GM12891 (cell line): ENCODE data around the gene HOXA9. TPM values are rescaled to one million over a fixed set of nuclear protein-coding genes. Genes with fewer than 3 reads are reported as not detected.

Source experiments
- DNase-seq: peaks from one replicate; pipeline ENCODE4 v3.0.0; 2011; ENCODE audit warnings: low spot score; ENCODE audit not compliant: insufficient read length
- FAIRE-seq: peaks from 2 replicates; lab custom pipeline; 2011; peaks lifted over from hg19 to GRCh38; lab: Jason Lieb, UNC
- PAX5 ChIP-seq: IDR thresholded peaks from 2 replicates; pipeline ENCODE4 v1.6.1; 2011; ENCODE audit warnings: low read length, moderate library complexity, mild to moderate bottlenecking; ENCODE audit not compliant: insufficient read depth, severe bottlenecking
- POLR2A ChIP-seq: IDR thresholded peaks from 2 replicates; pipeline ENCODE4 v1.6.1; 2011; ENCODE audit warnings: low read depth, low read length, control low read depth
- POLR2AphosphoS5 ChIP-seq: IDR thresholded peaks from 2 replicates; pipeline ENCODE4 v1.6.1; 2011; ENCODE audit warnings: low read depth, low read length, control low read depth
- POU2F2 ChIP-seq: IDR thresholded peaks from 2 replicates; pipeline ENCODE4 v1.6.1; 2011; ENCODE audit warnings: low read depth, mild to moderate bottlenecking, control low read depth, low read length, moderate library complexity
- SPI1 ChIP-seq: IDR thresholded peaks from 2 replicates; pipeline ENCODE4 v1.6.1; 2011; ENCODE audit warnings: low read depth, low read length, control low read depth
- TAF1 ChIP-seq: IDR thresholded peaks from 2 replicates; pipeline ENCODE4 v1.6.1; 2011; ENCODE audit warnings: low read depth, low read length, control low read depth
- polyA plus RNA-seq: library from polyadenylated mRNA; unstranded; fragments of >200 nt; gene quantifications from one replicate; pipeline ENCODE4 v1.2.1, GENCODE V29; 2012; ENCODE audit warnings: low read depth, missing spikeins, inconsistent platforms; ENCODE audit not compliant: missing spikeins

Gene HOXA9
- polyA plus RNA-seq, result not detected

DNA sequence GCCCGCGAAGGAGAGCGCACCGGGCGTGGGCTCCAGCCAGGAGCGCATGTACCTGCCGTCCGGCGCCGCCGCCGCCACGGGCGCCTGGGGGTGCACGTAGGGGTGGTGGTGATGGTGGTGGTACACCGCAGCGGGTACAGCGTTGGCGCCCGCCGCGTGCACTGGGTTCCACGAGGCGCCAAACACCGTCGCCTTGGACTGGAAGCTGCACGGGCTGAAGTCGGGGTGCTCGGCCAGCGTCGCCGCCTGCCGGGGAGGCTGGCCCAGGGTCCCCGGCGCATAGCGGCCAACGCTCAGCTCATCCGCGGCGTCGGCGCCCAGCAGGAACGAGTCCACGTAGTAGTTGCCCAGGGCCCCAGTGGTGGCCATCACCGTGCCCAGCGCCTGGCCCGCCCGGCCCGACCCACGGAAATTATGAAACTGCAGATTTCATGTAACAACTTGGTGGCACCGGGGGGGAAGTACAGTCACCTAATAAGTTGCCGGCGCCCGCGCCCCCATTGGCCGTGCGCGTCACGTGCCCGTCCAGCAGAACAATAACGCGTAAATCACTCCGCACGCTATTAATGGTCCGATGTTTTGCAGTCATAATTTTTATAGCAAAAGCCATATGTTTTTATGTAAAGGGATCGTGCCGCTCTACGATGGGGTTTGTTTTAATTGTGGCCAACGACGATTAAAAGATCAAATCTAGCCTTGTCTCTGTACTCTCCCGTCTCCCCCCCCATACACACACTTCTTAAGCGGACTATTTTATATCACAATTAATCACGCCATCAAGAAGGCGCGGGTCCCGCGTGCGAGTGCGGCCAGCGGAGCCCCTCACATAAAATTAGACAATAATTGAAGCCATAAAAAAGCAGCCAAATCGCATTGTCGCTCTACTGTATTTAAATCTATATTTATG, at the start of gene HOXA9:
Gene HOXA9, minus strand, starts transcription at position 449 of the 907 bp plus-strand sequence. Its CDS starts 80 bp downstream, at position 369.
- no peak for TF ChIP-seq POLR2A
- no peak for TF ChIP-seq TAF1
- no peak for TF ChIP-seq POLR2AphosphoS5
- no peak for TF ChIP-seq POU2F2
- no peak for TF ChIP-seq PAX5
- TF ChIP-seq SPI1, result no peak
- DNase-seq (no peak), FAIRE-seq (no peak)

DNA sequence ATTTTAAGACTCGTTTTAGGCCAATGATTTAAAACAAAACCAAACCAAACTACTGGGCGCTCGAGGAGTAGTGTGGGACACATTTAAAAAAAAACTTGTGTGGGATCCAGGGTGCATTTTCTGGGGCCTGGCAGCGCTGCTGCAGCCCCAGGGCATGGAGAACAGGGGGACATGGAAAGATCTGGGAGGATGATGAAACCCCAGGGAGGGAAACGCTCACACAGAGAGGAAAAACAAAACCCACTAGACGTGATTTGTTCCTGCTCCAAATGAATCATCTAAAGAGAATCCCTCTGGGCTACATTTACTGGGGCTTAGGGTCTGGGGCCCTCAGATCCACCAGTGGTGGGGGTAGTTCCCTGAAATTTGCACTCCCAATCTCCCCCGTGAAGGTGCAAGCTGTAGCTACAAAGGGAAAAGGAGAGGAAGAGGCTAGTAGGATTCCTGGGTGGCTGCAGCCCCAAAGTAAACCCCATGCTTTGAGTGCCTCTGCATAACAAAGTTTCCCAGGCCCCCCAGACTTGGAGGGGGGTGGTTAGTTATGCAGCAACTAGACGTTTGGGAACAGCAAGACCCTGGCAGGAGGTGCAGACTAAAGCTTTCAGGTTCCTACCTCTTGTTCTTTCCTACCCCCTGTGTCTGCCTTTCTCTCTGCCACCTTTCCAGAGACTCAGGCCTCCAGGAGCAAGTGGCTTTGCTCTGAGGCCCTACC, 49.1 kb upstream of the HOXA9 start:
- no peak for FAIRE-seq
- DNase-seq, result no peak
- TF ChIP-seq SPI1 (no peak), TAF1 (no peak), POLR2A (no peak), POU2F2 (no peak), PAX5 (no peak), POLR2AphosphoS5 (no peak)

DNA sequence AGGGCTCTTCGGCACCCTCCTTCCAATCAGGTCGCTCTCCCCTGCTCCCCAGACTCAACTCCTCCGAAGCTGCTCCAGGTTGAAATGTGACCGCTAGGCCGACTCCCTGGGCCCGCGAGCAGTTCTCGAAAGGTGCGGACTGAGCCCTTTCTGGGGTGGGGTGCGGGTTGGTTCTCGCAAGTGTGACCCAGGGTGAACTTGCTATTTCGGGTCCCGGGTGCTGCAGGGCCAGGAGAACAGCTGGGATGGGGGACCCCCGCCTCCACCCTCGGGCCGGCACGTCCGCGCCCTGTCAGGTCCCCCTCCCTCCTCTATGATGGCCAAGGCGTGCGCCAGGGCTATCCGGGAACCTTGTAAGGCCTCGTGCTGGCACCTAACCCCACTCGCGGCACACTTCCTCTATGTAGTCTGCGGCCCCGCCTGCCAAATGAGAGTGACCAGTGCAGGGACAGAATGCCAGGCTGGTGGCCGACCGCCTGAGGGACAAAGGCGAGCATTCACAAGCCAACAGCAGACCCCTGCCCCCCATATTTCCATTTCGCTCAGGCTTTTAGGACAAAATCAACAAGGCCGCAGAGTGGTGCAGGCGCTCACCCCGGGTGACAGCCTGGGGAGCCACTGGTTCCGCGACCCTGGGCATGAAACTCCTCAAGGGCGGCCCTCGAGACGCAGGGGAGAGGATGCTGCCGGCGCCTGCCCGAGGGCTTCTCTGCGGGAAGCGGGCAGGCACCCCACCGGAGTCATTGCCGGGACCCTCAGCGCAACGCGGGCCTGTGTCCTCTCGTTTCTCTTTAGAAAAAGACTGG, 48.3 kb upstream of the HOXA9 start:
- DNase-seq (no peak), FAIRE-seq (no peak)
- TF ChIP-seq POLR2AphosphoS5 (no peak), TAF1 (no peak), POU2F2 (no peak), PAX5 (no peak), POLR2A (no peak)

DNA sequence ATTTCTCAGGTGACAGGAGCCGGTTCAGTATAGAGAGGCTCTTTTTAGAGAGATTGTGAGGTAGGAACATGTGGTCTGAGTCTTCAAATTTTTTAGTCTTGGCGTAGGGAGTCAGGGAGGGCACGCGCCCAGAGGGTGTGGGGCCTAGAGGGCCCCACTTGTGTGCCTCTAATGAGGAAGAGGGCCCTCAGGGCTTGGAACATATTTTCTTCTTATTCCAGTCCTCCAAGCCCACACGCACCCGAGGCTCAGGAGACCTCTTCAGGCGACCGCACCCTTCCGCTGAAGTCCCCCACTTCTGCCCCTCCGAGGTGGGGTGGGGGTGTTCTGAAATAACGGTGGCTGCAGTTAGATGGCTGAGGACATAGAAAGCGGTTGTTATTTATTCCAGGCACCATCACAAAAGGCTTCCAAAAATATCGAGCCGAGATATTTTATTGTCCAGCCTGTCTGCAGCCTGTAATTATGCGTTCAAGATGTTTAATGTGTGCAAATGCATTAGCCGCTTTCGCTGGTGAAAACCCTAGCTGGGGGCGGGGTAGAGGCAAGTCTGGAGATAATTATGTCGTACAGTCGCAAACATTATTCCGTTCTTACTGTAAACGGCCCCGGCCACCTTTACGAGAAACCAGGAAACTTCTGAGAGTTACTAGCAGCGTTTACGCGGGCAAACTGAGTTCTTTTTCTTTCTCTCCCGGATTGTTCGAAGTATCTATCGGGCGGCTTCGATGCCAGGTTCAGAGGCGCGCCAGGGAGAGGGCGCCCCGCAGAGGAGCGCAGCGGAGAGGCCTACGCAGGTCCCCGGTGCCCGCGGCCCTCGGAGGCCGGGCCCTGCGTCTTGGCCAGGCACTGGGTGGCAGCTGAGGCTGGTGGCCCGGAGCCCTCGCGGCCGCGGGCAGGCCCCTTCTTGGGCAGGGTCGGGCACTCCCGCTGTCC, 47.4 kb upstream of the HOXA9 start:
- FAIRE-seq, result no peak
- TF ChIP-seq TAF1 (no peak), POU2F2 (no peak), PAX5 (no peak), POLR2AphosphoS5 (no peak), POLR2A (no peak), SPI1 (no peak)
- DNase-seq, result no peak

DNA sequence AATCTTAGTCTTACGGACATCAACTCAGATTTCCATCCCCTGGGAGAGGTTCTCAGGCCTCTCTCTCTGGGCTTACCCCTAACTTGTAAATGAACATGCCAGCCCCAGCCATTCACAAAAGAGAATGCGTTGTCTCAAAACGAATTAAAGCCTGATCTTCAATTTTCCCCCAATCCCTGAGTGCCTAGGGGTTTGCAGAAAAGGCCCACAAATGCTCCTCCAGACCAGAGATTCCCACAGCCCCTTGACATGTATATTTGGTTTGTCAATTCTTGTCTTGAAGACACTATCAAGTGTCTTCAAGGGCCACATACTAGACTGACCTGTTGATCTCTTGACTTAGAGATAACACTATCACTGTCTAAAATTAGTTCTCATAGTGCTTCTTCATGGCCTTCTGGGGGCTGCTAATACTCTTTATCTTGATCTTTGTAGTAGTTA, 46.4 kb upstream of the HOXA9 start:
- FAIRE-seq (no peak), DNase-seq (no peak)
- no peak for TF ChIP-seq POLR2A
- TF ChIP-seq TAF1, result no peak
- no peak for TF ChIP-seq PAX5
- no peak for TF ChIP-seq POLR2AphosphoS5
- TF ChIP-seq POU2F2, result no peak
- no peak for TF ChIP-seq SPI1

DNA sequence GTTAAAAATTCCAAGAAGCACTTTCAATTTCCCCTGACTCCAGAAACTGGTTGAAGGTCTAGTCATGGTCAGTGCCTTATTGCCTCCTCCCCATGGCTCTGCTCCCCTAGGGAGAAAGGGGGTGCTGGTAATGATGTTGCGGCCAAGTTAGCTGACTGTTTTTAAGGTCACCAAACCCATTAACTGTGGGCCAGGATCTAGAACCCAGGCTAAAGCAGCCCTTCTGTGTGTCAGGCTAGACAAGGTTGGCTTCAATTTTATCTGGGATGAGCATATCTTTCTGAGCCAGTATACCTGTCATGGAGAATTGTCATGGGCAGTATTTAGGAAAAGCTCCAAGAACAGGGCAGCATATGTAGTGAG, 45.7 kb upstream of the HOXA9 start:
- TF ChIP-seq TAF1 (no peak), SPI1 (no peak), POU2F2 (no peak), POLR2AphosphoS5 (no peak), POLR2A (no peak), PAX5 (no peak)
- FAIRE-seq (no peak), DNase-seq (no peak)

DNA sequence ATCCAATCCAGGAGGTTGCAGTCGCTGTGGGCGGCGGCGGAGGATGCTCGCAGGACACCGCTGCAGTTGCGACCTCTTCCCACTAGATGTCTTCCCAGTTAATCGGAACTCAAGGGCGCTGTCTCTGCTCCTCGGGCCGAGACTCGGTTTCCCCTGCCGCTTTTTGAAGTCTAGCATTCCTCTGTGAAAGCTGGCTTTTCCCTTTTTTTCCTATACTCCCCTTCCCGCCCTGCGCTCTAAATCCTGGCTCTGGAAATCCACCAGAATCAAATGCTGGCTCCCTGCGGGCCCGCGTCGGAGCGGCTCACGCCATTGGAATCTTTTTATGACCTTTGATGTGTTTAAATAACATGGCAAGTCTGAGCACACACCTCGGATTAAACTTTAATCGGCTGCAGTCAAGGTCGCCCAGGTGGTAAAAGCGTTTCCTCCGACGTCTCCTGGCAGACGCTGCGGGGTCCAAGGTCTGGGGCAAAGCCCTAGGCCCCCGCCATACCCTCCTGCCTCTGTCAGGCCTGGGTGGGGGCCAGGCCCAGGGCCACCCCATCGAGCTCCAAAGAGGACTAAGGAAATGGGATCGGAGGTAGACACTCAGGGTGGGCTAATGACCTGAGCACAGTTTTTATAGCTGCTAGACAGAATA, 45.2 kb upstream of the HOXA9 start:
- DNase-seq (peak; percentile 56), FAIRE-seq (no peak)
- TF ChIP-seq POLR2AphosphoS5 (no peak), TAF1 (no peak), POU2F2 (no peak), PAX5 (no peak), POLR2A (no peak), SPI1 (no peak)

DNA sequence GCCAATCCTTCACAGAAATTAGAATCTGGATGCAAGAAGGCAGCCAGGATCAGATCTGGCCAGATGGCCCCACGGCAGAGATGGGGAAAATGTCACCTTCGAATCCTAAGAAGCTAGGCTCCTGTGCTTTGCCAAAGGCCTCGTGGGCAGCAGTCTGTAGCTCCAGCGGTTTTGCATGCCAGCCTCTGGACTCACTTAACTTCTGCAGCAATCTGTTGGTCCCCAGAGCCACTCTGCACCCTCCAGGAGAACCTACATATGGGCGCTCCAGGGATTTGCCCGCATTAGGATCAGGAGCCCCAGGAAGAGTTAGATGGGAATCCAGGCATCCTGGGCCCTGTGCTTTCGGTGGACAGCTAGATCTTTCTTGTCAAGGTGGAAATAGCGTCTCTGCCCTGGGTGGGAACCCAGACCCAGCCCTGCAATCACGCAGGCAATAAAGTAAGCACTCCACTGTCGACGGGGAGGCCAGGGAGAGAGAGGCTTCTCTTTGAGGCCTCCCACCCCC, 44.6 kb upstream of the HOXA9 start:
- TF ChIP-seq POU2F2 (no peak), PAX5 (no peak), SPI1 (no peak)
- DNase-seq (no peak), FAIRE-seq (no peak)
